H1 (cell line): ENCODE measurements around the gene CTXN1.

Source experiments
- POLR2A ChIP-seq, 2 experiments: IDR thresholded peaks; 1 replicate in 1 of 2; 2 replicates in 1 of 2; pipeline ENCODE4 v1.6.1; 2011; ENCODE audit warnings: low read depth in 2 of 2, low read length in 2 of 2, mild to moderate bottlenecking in 2 of 2; ENCODE audit errors: control extremely low read depth in 1 of 2
- SP2 ChIP-seq: IDR thresholded peaks from 2 replicates; pipeline ENCODE4 v1.6.1; 2012; ENCODE audit warnings: mild to moderate bottlenecking, low read length, inconsistent platforms
- TEAD4 ChIP-seq: IDR thresholded peaks from 2 replicates; pipeline ENCODE4 v1.6.1; 2012; ENCODE audit warnings: low read depth, low read length, inconsistent platforms, mixed read lengths
- ZNF274 ChIP-seq: IDR thresholded peaks from 2 replicates; pipeline ENCODE4 v1.7.0; 2012; ENCODE audit warnings: low read length, borderline replicate concordance; ENCODE audit errors: extremely low read depth
- TF ChIP-seq, protein P1 (sequence below), 3 experiments: IDR thresholded peaks; 1 replicate in 2 of 3; 2 replicates in 1 of 3; pipeline versions ENCODE4 v1.5.1 to v1.6.1; 2011; ENCODE audit warnings: low read length in 3 of 3, mild to moderate bottlenecking in 3 of 3, inconsistent platforms in 2 of 3, low read depth in 1 of 3, moderate library complexity in 1 of 3; ENCODE audit not compliant: insufficient read depth in 1 of 3; ENCODE audit errors: control extremely low read depth in 1 of 3
- TF ChIP-seq, protein P2 (sequence below): IDR thresholded peaks from 2 replicates; pipeline ENCODE4 v1.6.1; 2011; ENCODE audit warnings: low read length, improper control_type of control experiment

DNA sequence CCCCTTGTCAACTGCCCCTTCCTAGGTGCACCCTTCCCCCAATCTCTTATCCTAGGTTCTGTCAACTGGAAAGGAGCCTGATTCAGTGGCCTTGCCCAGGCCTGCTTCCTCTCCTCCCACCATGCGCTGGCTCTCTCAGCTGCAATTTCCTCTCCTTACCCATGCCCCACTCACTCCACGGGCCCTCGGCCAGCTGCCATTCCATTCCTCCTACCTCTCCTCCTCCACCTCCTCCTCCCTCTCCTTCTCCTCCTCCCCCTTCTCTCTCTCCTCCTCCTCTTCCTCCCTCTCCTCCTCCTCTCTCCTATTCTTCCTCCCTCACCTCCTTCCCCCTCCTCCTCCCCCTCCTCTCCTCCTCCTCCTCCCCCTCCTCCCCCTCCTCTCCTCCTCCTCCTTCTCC lies 27.1 kb upstream of the CTXN1 start:
- TF ChIP-seq POLR2A (IDR thresholded peaks at IDR 0.05; ENCODE audit: control extremely low read depth in 1 of 2, low read depth in 2 of 2, low read length in 2 of 2) (no peak), TEAD4 (no peak), SP2 (no peak), ZNF274 (no peak)
- TF ChIP-seq, protein P1, sequence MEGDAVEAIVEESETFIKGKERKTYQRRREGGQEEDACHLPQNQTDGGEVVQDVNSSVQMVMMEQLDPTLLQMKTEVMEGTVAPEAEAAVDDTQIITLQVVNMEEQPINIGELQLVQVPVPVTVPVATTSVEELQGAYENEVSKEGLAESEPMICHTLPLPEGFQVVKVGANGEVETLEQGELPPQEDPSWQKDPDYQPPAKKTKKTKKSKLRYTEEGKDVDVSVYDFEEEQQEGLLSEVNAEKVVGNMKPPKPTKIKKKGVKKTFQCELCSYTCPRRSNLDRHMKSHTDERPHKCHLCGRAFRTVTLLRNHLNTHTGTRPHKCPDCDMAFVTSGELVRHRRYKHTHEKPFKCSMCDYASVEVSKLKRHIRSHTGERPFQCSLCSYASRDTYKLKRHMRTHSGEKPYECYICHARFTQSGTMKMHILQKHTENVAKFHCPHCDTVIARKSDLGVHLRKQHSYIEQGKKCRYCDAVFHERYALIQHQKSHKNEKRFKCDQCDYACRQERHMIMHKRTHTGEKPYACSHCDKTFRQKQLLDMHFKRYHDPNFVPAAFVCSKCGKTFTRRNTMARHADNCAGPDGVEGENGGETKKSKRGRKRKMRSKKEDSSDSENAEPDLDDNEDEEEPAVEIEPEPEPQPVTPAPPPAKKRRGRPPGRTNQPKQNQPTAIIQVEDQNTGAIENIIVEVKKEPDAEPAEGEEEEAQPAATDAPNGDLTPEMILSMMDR (IDR thresholded peaks at IDR 0.05; ENCODE audit: control extremely low read depth in 1 of 3, insufficient read depth in 1 of 3, low read depth in 1 of 3, low read length in 3 of 3) = no peak
- TF ChIP-seq, protein P2, sequence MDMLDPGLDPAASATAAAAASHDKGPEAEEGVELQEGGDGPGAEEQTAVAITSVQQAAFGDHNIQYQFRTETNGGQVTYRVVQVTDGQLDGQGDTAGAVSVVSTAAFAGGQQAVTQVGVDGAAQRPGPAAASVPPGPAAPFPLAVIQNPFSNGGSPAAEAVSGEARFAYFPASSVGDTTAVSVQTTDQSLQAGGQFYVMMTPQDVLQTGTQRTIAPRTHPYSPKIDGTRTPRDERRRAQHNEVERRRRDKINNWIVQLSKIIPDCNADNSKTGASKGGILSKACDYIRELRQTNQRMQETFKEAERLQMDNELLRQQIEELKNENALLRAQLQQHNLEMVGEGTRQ = no peak
